ENCODE measurements around the gene WFIKKN1. TPM values are rescaled to one million over a fixed set of nuclear protein-coding genes. Genes with fewer than 3 reads are reported as not detected.

WFIKKN1 gene
- total RNA-seq, 1 experiment from 2014 or later, result 0.11 TPM

GRCh38 chr16:648071-648780, 17.4 kb downstream of the WFIKKN1 start:
- intact Hi-C loops (cut with micrococcal nuclease), result no loop called here
- H2AFZ ChIP-seq (ENCODE audit: low read length), result no peak overlapping the region
- TSS peak; percentile 78 for BruUV-seq (replicated peaks)
- no peak for ATAC-seq
- H3K4me1 ChIP-seq (ENCODE audit: insufficient read depth, low read length), result peaks cover 35% of the 10 kb centered on the region
- DNase-seq, result no peak
- peak overlapping the region; percentile 62; the same call in 1 of the 2 replicates for H3K4me3 ChIP-seq (ENCODE audit: low read length)
- no peaks in the 10 kb centered on the region for H4K20me1 ChIP-seq (ENCODE audit: low read length)
- H3F3A ChIP-seq (ENCODE audit: low read length, unreplicated experiment), result no peaks in the 10 kb centered on the region
- no peaks in the 10 kb centered on the region for H3K9me3 ChIP-seq (ENCODE audit: low read length)
- ChIA-PET POLR2A (ENCODE audit: unreplicated experiment) (no interaction called here), CTCF (no interaction called here)
- TF ChIP-seq CTCF (conservative IDR thresholded peaks at IDR 0.05; ENCODE audit: low read depth, low read length), result peak; percentile 41; the same call in 1 of the 2 replicates
- no peak for TF ChIP-seq EZH2 (IDR thresholded peaks at IDR 0.05; ENCODE audit: low read length, unreplicated experiment)
- TF ChIP-seq EZH2phosphoT487 (IDR thresholded peaks at IDR 0.05; ENCODE audit: borderline replicate concordance, low read length), result no peak
- H3K9ac ChIP-seq (ENCODE audit: low read length), result peak overlapping the region; percentile 83
- H3K27ac ChIP-seq (ENCODE audit: low read length), result no peak overlapping the region
- H3K4me2 ChIP-seq (ENCODE audit: low read length), result peak overlapping the region; percentile 81; the same call in 1 of the 2 replicates
- H3K79me2 ChIP-seq (ENCODE audit: low read length), result peaks cover 32% of the 10 kb centered on the region
- H3K36me3 ChIP-seq (ENCODE audit: low read depth, low read length), result no peaks in the 10 kb centered on the region
- no peaks in the 10 kb centered on the region for H3K27me3 ChIP-seq (ENCODE audit: low read length)
- no peaks in the 10 kb centered on the region for H3K9me2 ChIP-seq (replicated peaks; ENCODE audit: low read length)

GRCh38 chr16:648781-649589, 18.2 kb downstream of the WFIKKN1 start, which contains the start of gene WDR90:
WDR90 (plus strand) TSS chr16:649365; CDS start chr16:649417, 52 bp downstream.
- intact Hi-C loops (cut with micrococcal nuclease), result no loop called here
- H3K36me3 ChIP-seq (ENCODE audit: low read depth, low read length), result no peaks in the 10 kb centered on the region
- H3K4me3 ChIP-seq (ENCODE audit: low read length), result peak within 1 kb of the TSS; percentile 62
- peak within 1 kb of the TSS; percentile 40 for H3K27ac ChIP-seq (ENCODE audit: low read length)
- H3F3A ChIP-seq (ENCODE audit: low read length, unreplicated experiment), result no peaks in the 10 kb centered on the region
- CTCF ChIA-PET, result no interaction called here
- peaks cover 33% of the 10 kb centered on the region for H3K4me1 ChIP-seq (ENCODE audit: insufficient read depth, low read length)
- no peak for TF ChIP-seq EZH2 (IDR thresholded peaks at IDR 0.05; ENCODE audit: low read length, unreplicated experiment)
- TF ChIP-seq EZH2phosphoT487 (IDR thresholded peaks at IDR 0.05; ENCODE audit: borderline replicate concordance, low read length), result no peak
- H2AFZ ChIP-seq (ENCODE audit: low read length), result peak within 1 kb of the TSS; percentile 73
- no peaks in the 10 kb centered on the region for H3K9me3 ChIP-seq (ENCODE audit: low read length)
- POLR2A ChIA-PET (ENCODE audit: unreplicated experiment), result no interaction called here
- no peaks in the 10 kb centered on the region for H3K9me2 ChIP-seq (replicated peaks; ENCODE audit: low read length)
- peak within 1 kb of the TSS; percentile 83 for H3K9ac ChIP-seq (ENCODE audit: low read length)
- peaks cover 24% of the 10 kb centered on the region for H3K79me2 ChIP-seq (ENCODE audit: low read length)
- no peaks in the 10 kb centered on the region for H3K27me3 ChIP-seq (ENCODE audit: low read length)
- peak; percentile 75 for ATAC-seq
- H4K20me1 ChIP-seq (ENCODE audit: low read length), result no peaks in the 10 kb centered on the region
- BruUV-seq (replicated peaks), result no TSS peak
- DNase-seq, result peak; percentile 69
- peak within 1 kb of the TSS; percentile 81 for H3K4me2 ChIP-seq (ENCODE audit: low read length)

- no peaks in the 10 kb centered on the region for H3K27me3 ChIP-seq (ENCODE audit: low read length)
- ChIA-PET CTCF (no interaction called here), POLR2A (ENCODE audit: unreplicated experiment) (no interaction called here)
- TF ChIP-seq CTCF (conservative IDR thresholded peaks at IDR 0.05; ENCODE audit: low read depth, low read length) (no peak), EZH2phosphoT487 (IDR thresholded peaks at IDR 0.05; ENCODE audit: borderline replicate concordance, low read length) (no peak), EZH2 (IDR thresholded peaks at IDR 0.05; ENCODE audit: low read length, unreplicated experiment) (no peak)
- H3K27ac ChIP-seq (ENCODE audit: low read length), result 0 out of 2 replicates have a peak overlapping the region, but pooled peaks have one; percentile 23
- H3K9ac ChIP-seq (ENCODE audit: low read length), result peak overlapping the region; percentile 83
- peak overlapping the region; percentile 73 for H2AFZ ChIP-seq (ENCODE audit: low read length)
- H4K20me1 ChIP-seq (ENCODE audit: low read length), result no peaks in the 10 kb centered on the region
- H3K4me3 ChIP-seq (ENCODE audit: low read length), result peak overlapping the region; percentile 62
- H3K36me3 ChIP-seq (ENCODE audit: low read depth, low read length), result no peaks in the 10 kb centered on the region
- H3F3A ChIP-seq (ENCODE audit: low read length, unreplicated experiment), result no peaks in the 10 kb centered on the region
- no TSS peak for BruUV-seq (replicated peaks)
- peak; percentile 32 for ATAC-seq
- peaks cover 18% of the 10 kb centered on the region for H3K79me2 ChIP-seq (ENCODE audit: low read length)
- peak overlapping the region; percentile 81 for H3K4me2 ChIP-seq (ENCODE audit: low read length)
- DNase-seq, result no peak
- intact Hi-C loops (cut with micrococcal nuclease), result no loop called here
- H3K9me3 ChIP-seq (ENCODE audit: low read length), result no peaks in the 10 kb centered on the region
- peaks cover 28% of the 10 kb centered on the region for H3K4me1 ChIP-seq (ENCODE audit: insufficient read depth, low read length)
- H3K9me2 ChIP-seq (replicated peaks; ENCODE audit: low read length), result no peaks in the 10 kb centered on the region
Measured at GRCh38 chr16:649631-650030, 18.8 kb downstream of the WFIKKN1 start.
